CD4-positive, alpha-beta T cell (primary cell): ENCODE measurements around the gene TEX48. TPM values are rescaled to one million over a fixed set of nuclear protein-coding genes. Genes with fewer than 3 reads are reported as not detected.

Source experiments
- ATAC-seq: fragments of 200-7000 bp; cut with Tn5 transposase; one replicate; pipeline ENCODE4 v1.10.0; 2022; ENCODE audit warnings: mild to moderate bottlenecking; ENCODE audit not compliant: poor library complexity
- CTCF ChIA-PET: fragments of 350-600 bp; sonication (Branson Sonifier 250); formaldehyde crosslinking; loops from one replicate; lab custom pipeline; 2021; ENCODE audit warnings: antibody characterized with exemption, inconsistent platforms; lab: Charles Lee
- POLR2A ChIA-PET: fragments of 350-600 bp; sonication (Branson Sonifier 250); formaldehyde crosslinking; loops from one replicate; lab custom pipeline; 2021; ENCODE audit warnings: antibody characterized with exemption, inconsistent platforms; lab: Charles Lee
- DNase-seq, 14 experiments: peaks; one replicate each; pipeline ENCODE4 v3.0.0-alpha.2; 2013 to 2020; ENCODE audit warnings: mixed read lengths in 2 of 14
- H3K27ac ChIP-seq, 2 donors: one replicate each; pipeline versions ENCODE4 v1.5.1 to v1.7.0; 2013; ENCODE audit warnings: low read length in 2 of 2, low read depth in 1 of 2, mild to moderate bottlenecking in 1 of 2
- H3K27me3 ChIP-seq, 2 experiments: 1 replicate in 1 of 2; 2 replicates in 1 of 2; pipeline versions ENCODE4 v1.6.1 to v1.7.0; 2013; ENCODE audit warnings: low read length in 2 of 2, control low read depth in 1 of 2, mild to moderate bottlenecking in 1 of 2, moderate library complexity in 1 of 2; ENCODE audit not compliant: insufficient read depth in 2 of 2, control insufficient read depth in 1 of 2
- H3K36me3 ChIP-seq: one replicate; pipeline ENCODE4 v1.6.1; 2013; ENCODE audit warnings: low read length, control low read depth; ENCODE audit not compliant: insufficient read depth
- H3K4me1 ChIP-seq: one replicate; pipeline ENCODE4 v1.6.1; 2013; ENCODE audit warnings: low read length, control low read depth; ENCODE audit not compliant: insufficient read depth
- H3K4me3 ChIP-seq: one replicate; pipeline ENCODE4 v1.5.1; 2013; ENCODE audit warnings: mild to moderate bottlenecking, low read length, moderate library complexity
- H3K9me3 ChIP-seq, 2 experiments: 1 replicate in 1 of 2; 2 replicates in 1 of 2; pipeline versions ENCODE4 v1.6.1 to v1.7.0; 2013; ENCODE audit warnings: low read length in 2 of 2, mild to moderate bottlenecking in 2 of 2, control low read depth in 1 of 2, moderate library complexity in 1 of 2; ENCODE audit not compliant: control insufficient read depth in 1 of 2, insufficient read depth in 1 of 2
- H3K27ac Mint-ChIP-seq: one replicate; pipeline ENCODE4 v1.8.0; 2020; ENCODE audit warnings: mixed read lengths
- H3K27me3 Mint-ChIP-seq: one replicate; pipeline ENCODE4 v1.8.0; 2021; ENCODE audit warnings: mixed read lengths
- H3K36me3 Mint-ChIP-seq: one replicate; pipeline ENCODE4 v1.8.0; 2021; ENCODE audit warnings: low read depth, mixed read lengths
- H3K4me1 Mint-ChIP-seq: one replicate; pipeline ENCODE4 v1.8.0; 2021; ENCODE audit warnings: low read depth, mixed read lengths
- H3K4me3 Mint-ChIP-seq: one replicate; pipeline ENCODE4 v1.8.0; 2020; ENCODE audit warnings: mild to moderate bottlenecking, mixed read lengths
- H3K9me3 Mint-ChIP-seq: one replicate; pipeline ENCODE4 v1.8.0; 2020; ENCODE audit warnings: mixed read lengths
- CTCF ChIP-seq: fragments of 200-600 bp; IDR thresholded peaks from one replicate; pipeline ENCODE4 v1.8.0; 2022; ENCODE audit warnings: antibody characterized with exemption, mild to moderate bottlenecking
- intact Hi-C, 2 experiments: fragments of 100-400 bp; cut with DNase I in 1 of 2; cut with micrococcal nuclease in 1 of 2; formaldehyde crosslinking; loops; one replicate each; pipeline versions ENCODE4 v1.15.1 to v1.9.0; 2023 to 2025; cut with DNase I, micrococcal nuclease
- total RNA-seq, 174 experiments: library from RNA in 2 of 174; stranded (reverse) in 2 of 174; gene quantifications; one replicate each; pipeline ENCODE4 v1.2.3 and lab custom pipeline; 2021 to 2026

The TEX48 gene
- total RNA-seq, 2 experiments from 2014 or later: not detected

DNA sequence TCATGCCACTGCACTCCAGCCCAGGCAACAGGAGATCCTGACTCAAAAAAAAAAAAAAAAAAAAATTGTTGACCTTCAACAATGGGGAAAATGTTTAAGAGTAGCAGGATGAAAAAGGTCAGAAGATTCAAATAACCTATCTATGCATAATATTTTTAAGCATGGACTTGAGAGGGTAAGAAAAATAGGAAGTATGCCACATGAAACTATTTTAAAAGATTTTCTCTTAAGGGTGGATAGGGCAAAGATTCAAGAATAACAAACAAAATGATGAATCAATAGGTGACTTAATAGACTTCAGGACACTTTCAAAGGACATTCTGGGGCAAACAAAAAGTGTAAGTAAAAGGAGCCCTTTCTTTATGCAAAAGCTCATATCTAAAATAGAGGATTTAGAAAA lies 3.2 kb downstream of the TEX48 start:
- ATAC-seq: no peak
- ChIA-PET CTCF (no interaction called here), POLR2A (interaction anchor here (0.6 kb wide), 1 partner anchor 293 kb away, joined by 3 read pairs; no protein-coding TSS in a partner anchor)
- H3K27ac ChIP-seq: no peak overlapping the region
- Mint-ChIP-seq H3K27me3 (peaks cover 23% of the 10 kb centered on the region), H3K27ac (no peak overlapping the region), H3K36me3 (no peaks in the 10 kb centered on the region), H3K4me3 (no peak overlapping the region), H3K9me3 (no peaks in the 10 kb centered on the region), H3K4me1 (peaks cover 5% of the 10 kb centered on the region)
- H3K4me3 ChIP-seq: no peak overlapping the region
- DNase-seq: no peak
- H3K27me3 ChIP-seq: peaks cover 0 to 14% of the 10 kb centered on the region in 2 experiments
- peaks cover 8% of the 10 kb centered on the region for H3K4me1 ChIP-seq
- no peaks in the 10 kb centered on the region for H3K36me3 ChIP-seq
- H3K9me3 ChIP-seq: no peaks in the 10 kb centered on the region
- intact Hi-C loops: no loop called here
- TF ChIP-seq CTCF: no peak

GRCh38 chr9:114678130-114678529 lies 3.9 kb downstream of the TEX48 start:
- peaks cover 23% of the 10 kb centered on the region for H3K27me3 Mint-ChIP-seq
- no peak overlapping the region for H3K27ac Mint-ChIP-seq
- Histone ChIP-seq H3K36me3 (no peaks in the 10 kb centered on the region), H3K4me1 (peaks cover 8% of the 10 kb centered on the region), H3K27ac (no peak overlapping the region), H3K4me3 (no peak overlapping the region), H3K27me3 (peaks cover 0 to 14% of the 10 kb centered on the region in 2 experiments), H3K9me3 (no peaks in the 10 kb centered on the region)
- intact Hi-C loops: no loop called here
- TF ChIP-seq CTCF: no peak
- H3K4me3 Mint-ChIP-seq: no peak overlapping the region
- peaks cover 5% of the 10 kb centered on the region for H3K4me1 Mint-ChIP-seq
- H3K36me3 Mint-ChIP-seq: no peaks in the 10 kb centered on the region
- ATAC-seq: no peak
- ChIA-PET CTCF (interaction anchor here (0.9 kb wide), 1 partner anchor 336 kb away, joined by 3 read pairs; no protein-coding TSS in a partner anchor), POLR2A (no interaction called here)
- no peaks in the 10 kb centered on the region for H3K9me3 Mint-ChIP-seq
- DNase-seq: no peak

DNA sequence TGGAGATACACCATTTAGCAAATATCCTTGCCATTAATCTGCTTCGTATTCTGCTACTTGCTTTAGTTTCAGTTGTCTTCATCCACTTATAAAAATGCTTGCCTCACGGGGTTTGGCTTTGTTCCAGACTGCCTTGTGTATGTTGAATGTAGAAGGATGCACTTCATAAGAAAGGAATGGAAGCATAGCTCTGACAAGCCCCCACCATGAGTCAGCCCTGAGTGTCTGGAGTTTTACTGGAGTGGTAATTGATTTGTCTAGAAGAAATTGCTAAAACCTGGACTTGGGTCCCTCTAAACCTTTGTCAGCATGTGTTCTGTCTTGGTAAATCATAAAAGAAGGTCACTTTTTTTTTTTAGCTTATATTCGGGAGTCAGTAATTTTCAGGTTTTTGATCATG lies 4.6 kb downstream of the TEX48 start:
- no peaks in the 10 kb centered on the region for H3K9me3 ChIP-seq
- H3K36me3 ChIP-seq: no peaks in the 10 kb centered on the region
- H3K27me3 ChIP-seq: peaks cover 0 to 14% of the 10 kb centered on the region in 2 experiments
- H3K4me1 ChIP-seq: peaks cover 8% of the 10 kb centered on the region
- Mint-ChIP-seq H3K27ac (no peak overlapping the region), H3K36me3 (no peaks in the 10 kb centered on the region), H3K27me3 (peaks cover 27% of the 10 kb centered on the region), H3K4me1 (peaks cover 5% of the 10 kb centered on the region), H3K4me3 (no peak overlapping the region), H3K9me3 (no peaks in the 10 kb centered on the region)
- intact Hi-C loops: no loop called here
- no peak overlapping the region for H3K4me3 ChIP-seq
- ChIA-PET CTCF (interaction anchor here (0.9 kb wide), 1 partner anchor 337 kb away, joined by 3 read pairs; no protein-coding TSS in a partner anchor), POLR2A (no interaction called here)
- H3K27ac ChIP-seq: no peak overlapping the region
- ATAC-seq: no peak
- no peak for DNase-seq
- no peak for TF ChIP-seq CTCF
